Upper lobe of left lung (tissue), 6 donors: ENCODE measurements around the gene IER3IP1. TPM values are rescaled to one million over a fixed set of nuclear protein-coding genes. Genes with fewer than 3 reads are reported as not detected.
"Not testable (repeated sequence)": the region's sequence is repeated elsewhere in the genome, so short reads cannot be mapped to it uniquely, and the experiment has no call there.

Experiments used
- ATAC-seq, 2 donors: fragments of 200-7000 bp; cut with Tn5 transposase; one replicate each; pipeline ENCODE4 v1.9.1; 2022; ENCODE audit warnings: mild to moderate bottlenecking in 2 of 2, moderate library complexity in 2 of 2; ENCODE audit not compliant: low FRiP score in 2 of 2
- DNase-seq, 2 donors: peaks; one replicate each; pipeline ENCODE4 v3.0.0-alpha.2; 2019 to 2020
- H3K27ac ChIP-seq, 4 donors: fragments of 200-600 bp; sonication (generic); one replicate each; pipeline ENCODE4 v1.5.1; 2016 to 2019
- H3K27me3 ChIP-seq, 4 donors: fragments of 200-600 bp; sonication (generic); one replicate each; pipeline ENCODE4 v1.5.1; 2017 to 2019
- H3K36me3 ChIP-seq, 4 donors: fragments of 200-600 bp; sonication (generic); one replicate each; pipeline ENCODE4 v1.5.1; 2016 to 2019
- H3K4me1 ChIP-seq, 4 donors: fragments of 200-600 bp; sonication (generic); one replicate each; pipeline ENCODE4 v1.5.1; 2018 to 2019
- H3K4me3 ChIP-seq, 4 donors: fragments of 200-600 bp; sonication (generic); one replicate each; pipeline ENCODE4 v1.5.1; 2017 to 2019; ENCODE audit warnings: mild to moderate bottlenecking in 2 of 4, moderate library complexity in 1 of 4
- H3K9me3 ChIP-seq, 4 donors: fragments of 200-600 bp; sonication (generic); one replicate each; pipeline ENCODE4 v1.5.1; 2018 to 2019
- EP300 ChIP-seq, 4 donors: sonication (generic); formaldehyde crosslinking; IDR thresholded peaks; one replicate each; pipeline ENCODE4 v1.5.1; 2017; ENCODE audit warnings: antibody characterized with exemption in 4 of 4, control low read depth in 2 of 4
- POLR2A ChIP-seq, 4 donors: fragments of 450-650 bp; IDR thresholded peaks; one replicate each; pipeline ENCODE4 v1.5.1; 2016 to 2017; ENCODE audit warnings: antibody characterized with exemption in 4 of 4, mild to moderate bottlenecking in 2 of 4
- POLR2AphosphoS5 ChIP-seq, 2 donors: sonication (generic); formaldehyde crosslinking; IDR thresholded peaks; one replicate each; pipeline ENCODE4 v1.5.1; 2017; ENCODE audit warnings: antibody characterized with exemption in 2 of 2
- WGBS, 2 donors: methylation state at CpG; one replicate each; pipeline ENCODE4 v1.1.5; 2017 to 2018; 5-methylcytosine and 5-hydroxymethylcytosine counted together
- total RNA-seq, 6 donors: library from RNA; depleted of rRNA in 4 of 6; stranded (reverse); fragments of >200 nt in 4 of 6; gene quantifications; one replicate each; pipeline versions ENCODE4 v1.1.0 to v1.2.1, GENCODE V29; 2016 to 2021
- TF ChIP-seq, protein P1 (sequence below), 6 experiments: fragments of 450-650 bp in 4 of 6; fragments of 200-600 bp in 2 of 6; sonication (generic) in 2 of 6; IDR thresholded peaks; one replicate each; pipeline ENCODE4 v1.5.1; 2016 to 2019; ENCODE audit warnings: antibody characterized with exemption in 6 of 6
- donor health status: DM: no; HTN: no; CAD: no; lungs with moderate emphysema.
- donor health status: DM: no; HTN: yes; CAD: no; lungs with severe emphysema.

Gene IER3IP1
- total RNA-seq, 6 donors from 2014 or later = 10.5 to 24.0 (median 15.4) TPM

DNA sequence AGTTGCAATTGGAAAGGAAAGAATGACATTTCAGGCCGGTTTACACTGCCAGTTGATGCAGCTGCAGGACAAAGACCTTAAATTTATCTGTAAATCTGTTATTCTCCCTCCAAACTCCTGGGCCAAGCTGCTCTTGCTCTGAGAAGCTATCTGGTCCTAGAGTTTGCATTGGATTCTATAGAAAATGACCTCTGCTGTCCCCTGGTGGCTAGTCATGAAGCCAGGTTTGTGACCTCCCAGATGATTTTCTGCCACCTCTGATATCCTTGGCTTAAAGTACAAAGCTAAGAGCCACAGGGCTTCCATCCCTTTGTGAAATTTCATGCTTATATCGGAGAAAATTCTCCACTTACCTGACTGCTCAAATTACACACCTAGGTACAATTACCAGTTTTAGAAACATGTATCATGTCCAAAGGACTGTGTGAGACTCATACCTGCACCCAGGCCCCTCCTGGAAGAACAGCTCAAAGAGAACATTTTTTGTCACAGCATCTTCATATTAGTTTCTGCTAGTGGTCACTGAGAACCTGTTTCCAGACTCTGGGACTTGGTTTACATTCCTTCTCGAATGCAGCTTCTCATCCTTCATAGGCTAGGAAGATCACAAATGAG is 28.9 kb upstream of the IER3IP1 start:
- H3K27ac ChIP-seq = no peak overlapping the region
- TF ChIP-seq POLR2AphosphoS5 (IDR thresholded peaks at IDR 0.05) (no peak), EP300 (IDR thresholded peaks at IDR 0.05) (no peak), POLR2A (IDR thresholded peaks at IDR 0.05) (no peak)
- TF ChIP-seq, protein P1, sequence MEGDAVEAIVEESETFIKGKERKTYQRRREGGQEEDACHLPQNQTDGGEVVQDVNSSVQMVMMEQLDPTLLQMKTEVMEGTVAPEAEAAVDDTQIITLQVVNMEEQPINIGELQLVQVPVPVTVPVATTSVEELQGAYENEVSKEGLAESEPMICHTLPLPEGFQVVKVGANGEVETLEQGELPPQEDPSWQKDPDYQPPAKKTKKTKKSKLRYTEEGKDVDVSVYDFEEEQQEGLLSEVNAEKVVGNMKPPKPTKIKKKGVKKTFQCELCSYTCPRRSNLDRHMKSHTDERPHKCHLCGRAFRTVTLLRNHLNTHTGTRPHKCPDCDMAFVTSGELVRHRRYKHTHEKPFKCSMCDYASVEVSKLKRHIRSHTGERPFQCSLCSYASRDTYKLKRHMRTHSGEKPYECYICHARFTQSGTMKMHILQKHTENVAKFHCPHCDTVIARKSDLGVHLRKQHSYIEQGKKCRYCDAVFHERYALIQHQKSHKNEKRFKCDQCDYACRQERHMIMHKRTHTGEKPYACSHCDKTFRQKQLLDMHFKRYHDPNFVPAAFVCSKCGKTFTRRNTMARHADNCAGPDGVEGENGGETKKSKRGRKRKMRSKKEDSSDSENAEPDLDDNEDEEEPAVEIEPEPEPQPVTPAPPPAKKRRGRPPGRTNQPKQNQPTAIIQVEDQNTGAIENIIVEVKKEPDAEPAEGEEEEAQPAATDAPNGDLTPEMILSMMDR (IDR thresholded peaks at IDR 0.05) = peak; percentile 55 to 78 (median 72)
- ATAC-seq = peak in 1 of 2 donors; percentile 64
- peak in 1 of 2 donors; percentile 22 for DNase-seq
- H3K27me3 ChIP-seq = no peaks in the 10 kb centered on the region
- no peak overlapping the region for H3K4me3 ChIP-seq
- no peaks in the 10 kb centered on the region for H3K9me3 ChIP-seq
- H3K36me3 ChIP-seq = no peaks in the 10 kb centered on the region
- no peaks in the 10 kb centered on the region for H3K4me1 ChIP-seq
- WGBS, 2 donors = 36 to 53% methylated on average over 3 of the region's 3 CpGs

DNA sequence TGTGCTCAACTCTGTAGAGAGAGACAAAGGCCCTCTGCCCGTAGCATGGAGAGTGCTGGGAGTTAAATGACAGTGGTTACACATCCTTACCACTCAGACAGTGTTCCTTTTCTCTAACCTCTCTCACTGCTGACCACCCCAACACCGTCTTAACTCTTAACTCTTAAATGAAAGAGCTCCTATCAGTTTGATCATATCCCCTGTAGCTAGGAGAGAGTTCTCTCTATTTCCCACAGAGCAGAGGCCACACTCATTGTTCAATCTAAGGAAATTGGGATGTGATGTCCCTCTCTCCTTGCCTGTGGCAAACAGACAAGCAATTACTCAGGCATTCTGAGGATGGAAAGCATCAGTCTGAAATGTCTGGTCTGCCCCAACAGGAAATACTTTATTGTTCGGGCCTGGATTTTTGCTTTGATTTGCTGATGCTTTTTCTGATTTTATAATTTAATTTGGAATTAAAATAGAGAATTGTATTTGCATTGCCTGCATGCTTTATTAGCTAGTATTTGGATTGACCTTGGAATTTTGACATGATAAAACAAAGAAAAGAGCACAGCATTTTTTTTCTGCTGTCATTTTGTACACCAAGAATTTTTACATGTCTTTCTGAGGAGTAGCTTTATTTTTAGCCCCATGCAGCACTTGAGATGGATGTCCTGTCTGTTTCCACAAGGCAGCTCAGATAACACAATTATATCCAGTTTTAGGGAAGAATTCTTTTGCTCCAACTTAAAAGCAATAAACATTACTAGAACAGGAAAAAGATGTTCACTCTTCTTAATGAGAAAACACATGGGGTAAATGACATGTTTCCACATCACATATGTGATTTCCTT is 27.7 kb upstream of the IER3IP1 start:
- ATAC-seq = no peak
- H3K36me3 ChIP-seq = no peaks in the 10 kb centered on the region
- no peak overlapping the region for H3K4me3 ChIP-seq
- H3K9me3 ChIP-seq = no peaks in the 10 kb centered on the region
- TF ChIP-seq POLR2AphosphoS5 (IDR thresholded peaks at IDR 0.05) (no peak), EP300 (IDR thresholded peaks at IDR 0.05) (no peak), POLR2A (IDR thresholded peaks at IDR 0.05) (no peak)
- TF ChIP-seq, protein P1 (IDR thresholded peaks at IDR 0.05) = no peak
- DNase-seq = no peak
- no peak overlapping the region for H3K27ac ChIP-seq
- H3K27me3 ChIP-seq = no peaks in the 10 kb centered on the region
- no peaks in the 10 kb centered on the region for H3K4me1 ChIP-seq
- WGBS, 2 donors = 42 to 69% methylated on average over 3 of the region's 3 CpGs

DNA sequence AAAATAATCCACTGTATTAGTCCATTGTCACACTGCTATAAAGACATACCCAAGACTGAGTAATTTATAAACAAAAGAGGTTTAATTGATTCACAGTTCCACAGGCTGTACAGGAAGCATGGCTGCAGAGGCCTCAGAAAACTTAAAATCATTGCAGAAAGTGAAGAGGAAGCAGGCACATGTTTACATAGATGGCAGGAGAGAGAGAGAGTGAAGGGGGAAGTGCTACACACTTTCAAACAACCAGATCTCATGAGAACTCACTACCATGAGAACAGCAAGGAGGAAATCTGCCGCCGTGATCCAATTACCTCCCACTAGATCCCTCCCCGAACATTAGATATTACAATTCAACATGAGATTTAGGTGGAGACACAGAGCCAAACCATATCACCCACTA is 19.8 kb upstream of the IER3IP1 start:
- not testable (repeated sequence) for H3K27me3 ChIP-seq, H3K4me1 ChIP-seq, DNase-seq, ATAC-seq, H3K4me3 ChIP-seq, H3K36me3 ChIP-seq, H3K27ac ChIP-seq, H3K9me3 ChIP-seq
- 70 to 75% methylated on average over 3 of the region's 3 CpGs for WGBS, 2 donors

DNA sequence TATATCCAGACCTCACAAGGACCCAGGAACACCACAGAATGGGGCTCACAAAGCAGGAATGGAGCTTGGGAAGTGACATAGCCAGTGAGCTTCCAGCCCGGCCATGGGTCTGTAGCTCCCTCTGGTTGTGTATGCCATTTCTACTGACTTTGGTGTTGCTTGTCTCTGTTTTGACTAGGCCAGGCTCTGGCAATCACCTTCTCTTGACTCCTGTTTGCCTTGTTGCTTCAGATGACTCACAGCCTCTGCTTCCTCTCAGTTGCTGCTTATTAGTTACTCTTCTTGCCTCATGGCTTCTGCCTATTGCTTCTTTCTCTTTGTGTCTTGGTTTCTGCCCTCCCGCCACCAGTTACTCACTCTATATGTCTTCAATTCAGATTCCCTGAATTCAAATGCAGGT is 15.8 kb upstream of the IER3IP1 start:
- ATAC-seq (no peak), DNase-seq (no peak)
- 89 to 97% methylated on average over 2 of the region's 2 CpGs for WGBS, 2 donors
- TF ChIP-seq POLR2A (IDR thresholded peaks at IDR 0.05) = no peak
- no peak for TF ChIP-seq EP300 (IDR thresholded peaks at IDR 0.05)
- TF ChIP-seq, protein P1 (IDR thresholded peaks at IDR 0.05) = no peak
- no peak for TF ChIP-seq POLR2AphosphoS5 (IDR thresholded peaks at IDR 0.05)
- no peak overlapping the region for H3K4me3 ChIP-seq
- no peaks in the 10 kb centered on the region for H3K9me3 ChIP-seq
- no peaks in the 10 kb centered on the region for H3K27me3 ChIP-seq
- H3K4me1 ChIP-seq = no peaks in the 10 kb centered on the region
- no peak overlapping the region for H3K27ac ChIP-seq
- no peaks in the 10 kb centered on the region for H3K36me3 ChIP-seq

DNA sequence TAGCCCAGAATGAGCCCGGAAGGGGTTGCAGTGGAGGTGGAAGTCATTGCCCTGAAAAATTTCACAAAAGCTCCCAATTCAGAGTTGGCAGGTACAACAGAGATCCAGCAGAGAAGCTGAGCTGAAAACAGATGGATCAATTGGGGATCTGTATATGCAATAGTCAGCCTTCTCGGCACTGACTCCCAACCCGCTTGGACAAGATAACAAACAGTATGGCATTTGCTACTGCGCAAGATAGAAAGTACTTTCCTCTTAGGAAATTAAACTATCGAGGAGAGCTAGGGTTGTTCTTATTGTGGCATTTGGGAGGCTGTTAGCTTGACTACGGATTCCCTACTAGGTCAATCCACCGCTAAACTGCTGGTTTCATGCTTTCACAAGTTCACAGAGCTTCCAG is 11.6 kb upstream of the IER3IP1 start:
- H3K27ac ChIP-seq = no peak overlapping the region
- ATAC-seq (no peak), DNase-seq (no peak)
- no peaks in the 10 kb centered on the region for H3K4me1 ChIP-seq
- H3K9me3 ChIP-seq = no peaks in the 10 kb centered on the region
- no peaks in the 10 kb centered on the region for H3K36me3 ChIP-seq
- TF ChIP-seq EP300 (IDR thresholded peaks at IDR 0.05) (no peak), POLR2AphosphoS5 (IDR thresholded peaks at IDR 0.05) (no peak), POLR2A (IDR thresholded peaks at IDR 0.05) (no peak)
- TF ChIP-seq, protein P1 (IDR thresholded peaks at IDR 0.05) = no peak
- WGBS, 2 donors = 82 to 91% methylated on average over 7 of the region's 7 CpGs
- H3K27me3 ChIP-seq = no peaks in the 10 kb centered on the region
- no peak overlapping the region for H3K4me3 ChIP-seq
